Putamen (tissue), 1 donor: ENCODE measurements around the gene TJP1.
"Not testable (repeated sequence)": the region's sequence is repeated elsewhere in the genome, so short reads cannot be mapped to it uniquely, and the experiment has no call there.

Source experiments
- DNase-seq: peaks from one replicate; pipeline ENCODE4 v3.0.0-alpha.2; 2016; ENCODE audit warnings: low spot score

TJP1 gene

GRCh38 chr15:29838352-29839010 lies 16.2 kb upstream of the TJP1 start:
- no peak for DNase-seq

DNA sequence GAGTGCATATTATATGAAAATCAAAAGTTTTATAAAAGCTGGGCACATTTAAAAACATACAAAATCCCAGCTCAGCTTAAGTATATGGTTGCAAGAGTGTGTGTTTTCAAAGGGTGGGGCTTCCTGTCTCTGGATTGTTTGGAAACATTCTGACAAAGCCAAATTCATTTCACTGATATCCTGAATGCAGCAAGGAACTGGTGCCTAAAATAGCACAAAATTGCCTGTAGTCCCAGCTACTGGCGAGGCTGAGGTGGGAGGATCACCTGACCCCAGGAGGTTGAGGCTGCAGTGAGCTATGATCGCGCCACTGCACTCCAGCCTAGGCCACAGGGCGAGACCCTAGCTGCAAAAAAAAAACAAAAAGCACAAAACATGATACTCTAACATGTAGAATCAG lies 13.0 kb upstream of the TJP1 start:
- no peak for DNase-seq

GRCh38 chr15:29832709-29833108 lies 10.4 kb upstream of the TJP1 start:
- no peak for DNase-seq

GRCh38 chr15:29826908-29827820 lies 4.9 kb upstream of the TJP1 start:
- no peak for DNase-seq

DNA sequence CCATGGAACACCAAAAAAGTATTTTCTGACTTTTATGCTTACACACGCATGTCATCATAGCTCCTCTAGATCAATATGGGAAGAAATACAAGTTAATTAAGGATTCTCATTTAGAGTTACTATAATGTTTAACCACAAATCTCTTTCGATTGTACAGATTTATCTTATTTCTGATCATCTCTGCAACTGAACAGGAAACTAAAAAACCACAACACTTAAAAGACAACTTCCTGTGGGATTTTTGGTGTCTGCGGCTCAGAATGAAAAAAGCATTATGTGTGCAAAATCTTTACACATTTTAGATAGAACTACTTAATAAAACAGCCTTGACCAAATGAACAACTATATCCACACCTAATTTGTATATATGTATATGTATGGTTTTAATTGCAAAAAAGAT lies 3.0 kb upstream of the TJP1 start:
- no peak for DNase-seq

- DNase-seq: peak; percentile 69
Measured at GRCh38 chr15:29822684-29823459, 604 bp upstream of the TJP1 start.

GRCh38 chr15:29821416-29822099 lies 710 bp downstream of the TJP1 start:
- DNase-seq: peak; percentile 61

DNA sequence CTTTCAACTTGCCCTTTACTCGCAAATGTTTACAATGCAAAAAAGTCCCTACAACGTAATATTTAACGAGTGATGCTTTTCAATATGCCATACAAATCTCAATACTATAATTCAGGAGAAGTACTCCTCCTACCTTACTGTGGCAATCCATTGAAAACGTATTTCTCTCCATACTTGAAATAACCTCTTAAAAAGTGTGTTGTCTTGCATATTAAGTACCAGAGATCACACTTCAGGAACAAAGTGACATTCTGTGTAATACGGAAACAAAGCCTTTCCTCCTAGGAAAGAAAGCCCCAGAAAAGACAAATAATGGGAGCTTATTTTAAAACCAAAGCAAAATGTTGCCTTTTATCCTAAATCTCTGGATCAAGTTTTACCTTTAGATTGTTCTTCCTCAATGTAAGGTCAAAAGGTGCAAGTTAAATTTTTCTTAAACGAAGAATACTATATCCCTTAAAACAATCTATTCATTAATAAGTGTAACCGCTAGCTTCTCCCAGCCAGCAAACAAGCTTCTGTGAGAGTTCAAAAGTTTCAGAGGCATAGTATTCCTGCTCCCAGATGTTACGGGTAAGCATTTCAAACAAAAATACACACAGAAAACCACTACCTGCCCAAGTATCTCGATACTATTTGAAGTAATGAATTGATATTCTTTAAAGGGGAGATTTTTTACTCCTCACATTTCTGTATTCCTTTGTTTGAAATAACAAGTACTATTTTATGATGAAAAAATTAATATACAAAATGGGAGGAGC lies 1.7 kb downstream of the TJP1 start:
- DNase-seq: no peak

DNA sequence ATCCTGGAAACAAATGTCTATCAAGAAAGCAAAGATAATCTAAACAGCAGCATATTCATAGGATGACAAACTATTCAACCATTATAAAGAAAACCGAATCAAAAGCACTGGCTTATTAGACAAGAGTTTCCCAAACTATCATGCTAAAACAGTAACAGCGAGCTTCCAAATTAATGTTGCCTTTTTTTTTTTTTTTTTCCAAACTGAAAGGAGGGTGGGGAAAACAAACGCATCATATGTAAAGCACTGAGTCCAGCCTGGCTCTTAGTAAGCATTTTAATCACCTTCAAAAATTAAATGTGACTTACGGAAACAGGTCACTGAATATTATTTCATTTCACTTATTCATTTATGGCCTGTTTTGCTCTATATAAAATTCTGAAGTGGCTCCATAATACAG lies 2.3 kb downstream of the TJP1 start:
- DNase-seq: no peak

- DNase-seq: no peak
Measured at GRCh38 chr15:29818141-29818540, 4.1 kb downstream of the TJP1 start.

GRCh38 chr15:29817455-29817854 lies 4.8 kb downstream of the TJP1 start:
- DNase-seq: not testable (repeated sequence)

DNA sequence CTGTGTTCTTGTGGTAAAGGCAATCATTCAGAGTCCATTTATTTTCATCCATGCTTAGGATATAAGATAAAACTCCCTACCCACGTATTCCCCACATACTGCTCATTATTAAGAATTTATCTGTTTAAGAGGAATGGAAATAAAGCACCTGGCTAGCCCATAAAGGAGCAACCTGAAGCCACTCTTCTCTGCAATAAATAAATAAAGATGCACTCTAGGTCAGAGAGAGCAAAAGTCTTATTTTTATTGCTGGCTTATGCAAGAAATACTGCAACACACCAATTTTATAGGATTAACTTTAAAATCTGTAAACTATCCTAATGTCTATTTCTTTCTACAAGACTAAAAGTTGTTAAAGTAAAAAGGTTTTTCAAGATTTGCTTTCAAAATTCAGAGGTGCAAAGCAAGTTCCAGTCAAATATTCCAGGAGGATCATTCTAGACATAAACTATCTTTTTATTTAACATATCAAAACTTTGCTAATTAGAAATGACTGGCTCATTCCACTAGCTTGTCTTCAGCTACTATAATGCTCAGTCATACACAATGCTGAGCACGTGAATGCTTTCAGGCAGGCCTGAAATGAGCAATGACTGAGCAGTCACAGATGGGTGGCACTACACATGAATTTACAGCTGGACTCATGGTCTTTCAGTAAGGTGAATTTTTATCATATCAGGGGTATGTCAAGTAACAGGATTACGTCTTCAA lies 7.1 kb downstream of the TJP1 start:
- DNase-seq: no peak

DNA sequence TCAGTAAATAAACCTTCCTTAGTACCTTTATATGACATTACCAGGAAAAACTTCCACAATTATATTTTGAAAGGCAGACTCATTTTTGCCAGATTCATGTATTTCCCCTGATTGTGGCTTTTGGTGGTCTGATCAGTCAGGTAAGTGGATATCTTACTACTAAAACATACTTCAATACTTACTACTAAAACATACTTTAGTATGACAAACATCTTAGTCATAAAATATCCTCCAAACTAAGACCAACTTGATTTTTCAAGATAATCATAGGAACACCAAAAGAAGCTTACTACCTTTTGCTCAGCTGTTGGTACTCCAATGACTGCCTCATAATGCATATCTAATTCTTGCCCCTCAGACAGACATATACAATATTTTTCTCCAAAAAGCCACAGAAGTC lies 9.3 kb downstream of the TJP1 start:
- DNase-seq: no peak

DNA sequence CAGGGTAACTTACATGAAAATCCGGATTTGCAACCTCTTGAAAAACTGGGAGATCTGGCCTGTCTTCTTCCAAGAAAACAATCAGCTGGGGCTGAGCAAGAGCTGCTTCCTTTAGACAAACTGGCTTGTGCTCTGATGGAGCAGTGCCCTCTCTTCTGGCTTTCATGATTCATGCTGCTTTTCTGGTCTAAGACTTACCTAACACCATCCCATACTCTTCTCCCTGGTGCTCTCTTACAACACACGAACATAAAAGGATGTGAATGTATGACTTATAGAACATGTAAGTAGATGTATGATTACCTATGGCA lies 9.9 kb downstream of the TJP1 start:
- DNase-seq: no peak

DNA sequence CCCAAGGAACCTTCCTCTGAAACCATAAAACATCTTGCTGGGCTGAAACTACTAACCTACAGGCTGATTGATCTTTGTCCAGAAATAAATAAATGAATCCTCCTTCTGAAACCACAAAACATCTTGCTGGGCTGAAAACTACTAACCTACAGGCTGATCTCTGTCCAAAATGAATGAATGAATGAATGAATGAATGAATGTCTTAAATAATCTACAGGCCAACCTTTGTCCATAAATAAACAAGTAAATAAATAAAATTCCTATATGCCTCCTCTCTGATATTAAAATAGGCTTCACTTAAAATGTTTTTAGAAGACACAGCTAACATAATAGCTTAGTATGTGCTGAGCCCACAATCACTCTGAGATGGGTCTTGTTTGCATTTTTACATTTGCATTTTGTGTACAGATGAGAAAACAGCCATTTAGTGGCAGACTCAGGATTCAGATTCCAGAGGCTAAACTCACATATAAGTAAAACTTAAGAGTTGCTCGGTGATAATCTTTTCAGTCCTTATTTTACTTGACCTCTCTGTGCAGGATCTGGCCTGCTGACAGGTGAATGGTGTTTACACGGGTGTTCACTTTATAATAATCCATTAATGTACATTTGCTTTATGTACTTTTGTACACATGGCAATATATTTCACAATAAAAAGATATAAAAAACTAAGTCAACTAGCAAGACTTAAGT lies 10.4 kb downstream of the TJP1 start:
- DNase-seq: no peak

DNA sequence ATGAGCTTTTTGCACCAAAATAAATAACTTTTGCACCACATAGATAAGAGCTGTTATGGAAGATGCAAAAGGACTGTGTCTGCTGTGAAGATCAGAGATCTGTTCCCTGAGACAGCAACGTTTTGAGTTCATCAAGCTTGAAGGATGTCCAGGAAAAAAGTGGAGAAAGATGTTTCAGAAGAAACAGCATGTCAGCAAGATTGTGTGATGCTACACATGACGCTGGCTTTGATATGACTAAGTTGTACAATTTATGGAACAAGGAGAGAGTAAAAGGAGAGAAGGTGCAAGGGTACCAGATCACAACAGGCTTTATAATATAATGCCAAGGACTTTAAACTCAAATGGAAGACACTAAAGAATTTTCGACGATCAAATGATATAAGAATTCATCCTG lies 16.6 kb downstream of the TJP1 start:
- no peak for DNase-seq

GRCh38 chr15:29805043-29805707 lies 17.1 kb downstream of the TJP1 start:
- DNase-seq: peak; percentile 89

GRCh38 chr15:29802411-29802810 lies 19.9 kb downstream of the TJP1 start:
- DNase-seq: no peak

DNA sequence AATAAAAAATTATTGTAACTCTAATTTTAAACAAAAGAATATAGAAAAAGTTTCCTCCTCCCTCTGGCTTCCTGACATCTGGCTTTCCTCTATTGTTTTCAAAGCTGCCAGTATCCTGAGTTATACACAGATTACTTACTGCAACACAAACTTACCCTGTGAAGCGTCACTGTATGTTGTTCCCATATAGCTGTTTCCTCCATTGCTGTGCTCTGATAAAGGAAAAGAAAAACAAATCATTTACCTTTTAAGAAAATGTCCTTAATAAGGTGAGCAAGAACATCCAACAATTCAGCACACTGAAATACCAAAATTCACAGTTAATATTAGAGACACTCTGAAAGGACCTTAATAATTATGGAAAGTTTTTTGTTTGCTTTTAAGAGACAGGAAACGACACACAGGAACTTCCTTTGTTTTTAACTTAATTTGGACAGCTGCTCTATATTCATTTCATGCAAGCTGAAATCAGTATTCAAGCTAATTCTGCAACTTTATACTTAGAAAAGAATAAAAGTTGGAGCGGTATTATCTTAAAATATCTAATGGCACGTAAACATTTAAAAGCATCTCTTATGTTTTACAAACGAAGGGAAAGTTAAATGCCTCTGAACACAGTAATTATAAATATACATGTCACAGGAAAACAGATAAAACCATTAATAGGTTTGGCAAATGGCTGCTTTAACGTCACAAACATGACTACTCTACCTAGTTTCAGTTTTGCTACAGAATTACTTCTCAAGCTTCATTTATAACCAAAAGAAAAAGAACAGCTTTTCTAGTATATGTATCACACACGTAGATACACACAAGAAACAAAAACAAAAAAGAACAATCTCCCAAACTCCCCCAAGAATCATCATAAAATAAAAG lies 21.5 kb downstream of the TJP1 start:
- DNase-seq: no peak
